Transverse colon (tissue), 4 donors: ENCODE data around the gene UBE2V1. TPM values are rescaled to one million over a fixed set of nuclear protein-coding genes. Genes with fewer than 3 reads are reported as not detected.

ENCODE experiments used
- DNase-seq: peaks from one replicate; pipeline ENCODE4 v3.0.0-alpha.2; 2019
- H3K27ac ChIP-seq, 4 donors: fragments of 200-600 bp; sonication (generic); 2 replicates each; pipeline ENCODE4 v1.5.1; 2016 to 2018; ENCODE audit warnings: inconsistent platforms in 4 of 4
- H3K27me3 ChIP-seq: fragments of 200-600 bp; sonication (generic); 2 replicates; pipeline ENCODE4 v1.5.1; 2017; ENCODE audit warnings: inconsistent platforms
- H3K36me3 ChIP-seq, 4 donors: fragments of 200-600 bp; sonication (generic); 2 replicates each; pipeline ENCODE4 v1.5.1; 2017 to 2019; ENCODE audit warnings: inconsistent platforms in 4 of 4
- H3K4me1 ChIP-seq, 4 donors: fragments of 200-600 bp; sonication (generic); 2 replicates each; pipeline ENCODE4 v1.5.1; 2017 to 2020; ENCODE audit warnings: inconsistent platforms in 4 of 4
- H3K4me3 ChIP-seq, 4 donors: fragments of 200-600 bp; sonication (generic); 1 replicate in 1 of 4; 2 replicates in 3 of 4; pipeline versions ENCODE4 v1.5.1 to v1.6.1; 2017 to 2019; ENCODE audit warnings: inconsistent platforms in 4 of 4
- H3K9me3 ChIP-seq, 2 donors: fragments of 200-600 bp; sonication (generic); 2 replicates each; pipeline ENCODE4 v1.5.1; 2017 to 2019; ENCODE audit warnings: inconsistent platforms in 2 of 2
- CTCF ChIP-seq, 5 experiments: fragments of 200-600 bp in 3 of 5; fragments of 450-650 bp in 2 of 5; sonication (generic) in 3 of 5; IDR thresholded peaks; 1 replicate in 2 of 5; 2 replicates in 3 of 5; pipeline ENCODE4 v1.5.1; 2016 to 2017; ENCODE audit warnings: antibody characterized with exemption in 5 of 5, inconsistent platforms in 3 of 5, mild to moderate bottlenecking in 2 of 5, moderate library complexity in 1 of 5
- EP300 ChIP-seq: sonication (generic); formaldehyde crosslinking; IDR thresholded peaks from one replicate; pipeline ENCODE4 v1.6.1; 2017; ENCODE audit warnings: antibody characterized with exemption, low read depth
- POLR2A ChIP-seq: fragments of 450-650 bp; IDR thresholded peaks from one replicate; pipeline ENCODE4 v1.6.1; 2016; ENCODE audit warnings: antibody characterized with exemption, mild to moderate bottlenecking, moderate library complexity
- POLR2AphosphoS5 ChIP-seq, 3 donors: sonication (generic); formaldehyde crosslinking; IDR thresholded peaks; one replicate each; pipeline ENCODE4 v1.6.1; 2016; ENCODE audit warnings: antibody characterized with exemption in 3 of 3
- whole genome bisulfite sequencing, 2 donors: methylation state at CpG; one replicate each; pipeline ENCODE4 v1.1.5; 2018; ENCODE audit warnings: low coverage in 1 of 2; 5-methylcytosine and 5-hydroxymethylcytosine counted together
- in situ Hi-C, 4 donors: fragments of 200-750 bp; cut with MboI; loops; one replicate each; pipeline versions ENCODE4 v1.15.0 to v1.15.1; 2017; ENCODE audit warnings: low sequenced_read_pairs in 3 of 4, low pct_ligation_motif_present in 1 of 4, low pct_unique_long_range_greater_than_20kb in 1 of 4
- intact Hi-C: fragments of 100-400 bp; cut with DNase I; formaldehyde crosslinking; loops from one replicate; pipeline ENCODE4 v1.15.1; 2023; ENCODE audit warnings: low total_unique reads
- total RNA-seq, 4 donors: library from RNA; depleted of rRNA; stranded (reverse); fragments of >200 nt; gene quantifications; one replicate each; pipeline ENCODE4 v1.1.0, GENCODE V29; 2016

Gene UBE2V1
- total RNA-seq, 4 donors from 2014 or later: 23.7 to 104 (median 62.8) TPM

- Histone ChIP-seq H3K4me3 (no peak overlapping the region), H3K4me1 (peaks cover 37 to 62% (median 54%) of the 10 kb centered on the region in 4 donors), H3K36me3 (no peaks in the 10 kb centered on the region), H3K9me3 (no peaks in the 10 kb centered on the region), H3K27ac (peak overlapping the region; percentile 38 to 79 (median 65)), H3K27me3 (no peaks in the 10 kb centered on the region)
- intact Hi-C loops: no loop called here
- peak; percentile 66 for DNase-seq
- no peak for TF ChIP-seq EP300
- TF ChIP-seq POLR2A: no peak
- WGBS, 2 donors: 50 to 100% methylated on average over 1 to 17 of the region's 17 CpGs
- in situ Hi-C loops: no loop called here
Measured at GRCh38 chr20:50146732-50147662, 34.0 kb upstream of the UBE2V1 start.

GRCh38 chr20:50146214-50146613 lies 33.3 kb upstream of the UBE2V1 start:
- Histone ChIP-seq H3K27ac (peak overlapping the region; percentile 38 to 79 (median 65)), H3K4me3 (no peak overlapping the region), H3K9me3 (no peaks in the 10 kb centered on the region), H3K4me1 (peaks cover 30 to 56% (median 47%) of the 10 kb centered on the region in 4 donors), H3K27me3 (no peaks in the 10 kb centered on the region), H3K36me3 (no peaks in the 10 kb centered on the region)
- no peak for DNase-seq
- WGBS, 2 donors: 79% methylated on average over 6 of the region's 6 CpGs; no CpG with 5 or more reads in 1 of the 2 donors
- TF ChIP-seq POLR2AphosphoS5 (IDR thresholded peaks at IDR 0.05): no peak
- no peak for TF ChIP-seq CTCF (IDR thresholded peaks at IDR 0.05)
- no peak for TF ChIP-seq POLR2A
- no peak for TF ChIP-seq EP300
- intact Hi-C loops: no loop called here
- in situ Hi-C loops: no loop called here

GRCh38 chr20:50145566-50145965 lies 32.6 kb upstream of the UBE2V1 start:
- TF ChIP-seq POLR2A (no peak), POLR2AphosphoS5 (IDR thresholded peaks at IDR 0.05) (no peak), CTCF (IDR thresholded peaks at IDR 0.05) (no peak), EP300 (no peak)
- 89% methylated on average over 6 of the region's 6 CpGs; no CpG with 5 or more reads in 1 of the 2 donors for WGBS, 2 donors
- H3K9me3 ChIP-seq: no peaks in the 10 kb centered on the region
- H3K4me3 ChIP-seq: no peak overlapping the region
- intact Hi-C loops: no loop called here
- H3K36me3 ChIP-seq: no peaks in the 10 kb centered on the region
- H3K27ac ChIP-seq: peak overlapping the region in 1 of 4 donors; percentile 66
- peaks cover 24 to 50% (median 40%) of the 10 kb centered on the region in 4 donors for H3K4me1 ChIP-seq
- in situ Hi-C loops: no loop called here
- no peaks in the 10 kb centered on the region for H3K27me3 ChIP-seq
- no peak for DNase-seq

- WGBS, 2 donors: 33 to 66% methylated on average over 1 to 4 of the region's 4 CpGs
- Histone ChIP-seq H3K9me3 (no peaks in the 10 kb centered on the region), H3K36me3 (no peaks in the 10 kb centered on the region), H3K27me3 (no peaks in the 10 kb centered on the region), H3K4me1 (peaks cover 12 to 41% (median 28%) of the 10 kb centered on the region in 4 donors), H3K27ac (peak overlapping the region; percentile 14 to 50 (median 40)), H3K4me3 (no peak overlapping the region)
- intact Hi-C loops (no loop called here), in situ Hi-C loops (no loop called here)
- TF ChIP-seq POLR2A (no peak), EP300 (no peak), CTCF (IDR thresholded peaks at IDR 0.05) (no peak), POLR2AphosphoS5 (IDR thresholded peaks at IDR 0.05) (no peak)
- peak; percentile 34 for DNase-seq
Measured at GRCh38 chr20:50144362-50144761, 31.4 kb upstream of the UBE2V1 start.
